OCI-M2 (cell line): ENCODE data around the gene FAM120B.
"Not testable (repeated sequence)": the region's sequence is repeated elsewhere in the genome, so short reads cannot be mapped to it uniquely, and the experiment has no call there.

ENCODE experiments used
- DNase-seq: peaks from one replicate; lab custom pipeline; 2025; ENCODE audit not compliant: unreplicated experiment; lab: John Stamatoyannopoulos, UW

Gene FAM120B

GRCh38 chr6:170297576-170298330 lies 8.8 kb upstream of the FAM120B start:
- DNase-seq: no peak

GRCh38 chr6:170298688-170299087 lies 7.9 kb upstream of the FAM120B start:
- no peak for DNase-seq

- DNase-seq: no peak
These were observed 5.4 kb upstream of the FAM120B start for GRCh38 chr6:170301184-170301583.

- DNase-seq: no peak
These were observed 694 bp upstream of the FAM120B start for GRCh38 chr6:170305805-170306323.

GRCh38 chr6:170307080-170307545 lies 555 bp downstream of the FAM120B start:
- no peak for DNase-seq

- DNase-seq: no peak
These were observed 2.2 kb downstream of the FAM120B start for GRCh38 chr6:170308761-170309160.

- DNase-seq: no peak
These were observed 5.1 kb downstream of the FAM120B start for GRCh38 chr6:170311696-170312095.

- DNase-seq: no peak
These were observed 6.3 kb downstream of the FAM120B start for GRCh38 chr6:170312876-170313275.

GRCh38 chr6:170313716-170314295 lies 7.2 kb downstream of the FAM120B start:
- no peak for DNase-seq

GRCh38 chr6:170314983-170315382 lies 8.4 kb downstream of the FAM120B start:
- no peak for DNase-seq

GRCh38 chr6:170316071-170316470 lies 9.5 kb downstream of the FAM120B start:
- DNase-seq: no peak

GRCh38 chr6:170317076-170317475 lies 10.5 kb downstream of the FAM120B start:
- DNase-seq: no peak

GRCh38 chr6:170317718-170318117 lies 11.2 kb downstream of the FAM120B start:
- DNase-seq: no peak

GRCh38 chr6:170329321-170329720 lies 22.8 kb downstream of the FAM120B start:
- DNase-seq: no peak

- DNase-seq: not testable (repeated sequence)
These were observed 28.6 kb downstream of the FAM120B start for GRCh38 chr6:170335199-170335598.

- no peak for DNase-seq
These were observed 38.3 kb downstream of the FAM120B start for GRCh38 chr6:170344631-170345576.

- DNase-seq: no peak
These were observed 39.1 kb downstream of the FAM120B start for GRCh38 chr6:170345662-170346061.

GRCh38 chr6:170346649-170347048 lies 40.1 kb downstream of the FAM120B start:
- no peak for DNase-seq

GRCh38 chr6:170347091-170347490 lies 40.5 kb downstream of the FAM120B start:
- no peak for DNase-seq

- no peak for DNase-seq
These were observed 41.4 kb downstream of the FAM120B start for GRCh38 chr6:170347975-170348374.

GRCh38 chr6:170351456-170351855 lies 44.9 kb downstream of the FAM120B start:
- not testable (repeated sequence) for DNase-seq
